Muscle of arm (tissue), 12 donors: ENCODE measurements around the gene TRIM16. TPM values are rescaled to one million over a fixed set of nuclear protein-coding genes. Genes with fewer than 3 reads are reported as not detected.
A peak's percentile ranks its signal among the peaks of the same experiment; 100 is the strongest.
"Not testable (repeated sequence)": the region's sequence is repeated elsewhere in the genome, so short reads cannot be mapped to it uniquely, and the experiment has no call there.

Experiments used
- DNase-seq: peaks from one replicate; pipeline ENCODE4 v3.0.0-alpha.2; 2013
- polyA plus RNA-seq, 12 donors: library from polyadenylated mRNA; unstranded; fragments of 120-200 nt; gene quantifications; one replicate each; pipeline ENCODE4 v1.2.1, GENCODE V29; 2013; ENCODE audit not compliant: insufficient read length in 12 of 12

The TRIM16 gene
- polyA plus RNA-seq, 12 donors: 16.2 to 54.6 (median 41.5) TPM; not detected in 1

DNA sequence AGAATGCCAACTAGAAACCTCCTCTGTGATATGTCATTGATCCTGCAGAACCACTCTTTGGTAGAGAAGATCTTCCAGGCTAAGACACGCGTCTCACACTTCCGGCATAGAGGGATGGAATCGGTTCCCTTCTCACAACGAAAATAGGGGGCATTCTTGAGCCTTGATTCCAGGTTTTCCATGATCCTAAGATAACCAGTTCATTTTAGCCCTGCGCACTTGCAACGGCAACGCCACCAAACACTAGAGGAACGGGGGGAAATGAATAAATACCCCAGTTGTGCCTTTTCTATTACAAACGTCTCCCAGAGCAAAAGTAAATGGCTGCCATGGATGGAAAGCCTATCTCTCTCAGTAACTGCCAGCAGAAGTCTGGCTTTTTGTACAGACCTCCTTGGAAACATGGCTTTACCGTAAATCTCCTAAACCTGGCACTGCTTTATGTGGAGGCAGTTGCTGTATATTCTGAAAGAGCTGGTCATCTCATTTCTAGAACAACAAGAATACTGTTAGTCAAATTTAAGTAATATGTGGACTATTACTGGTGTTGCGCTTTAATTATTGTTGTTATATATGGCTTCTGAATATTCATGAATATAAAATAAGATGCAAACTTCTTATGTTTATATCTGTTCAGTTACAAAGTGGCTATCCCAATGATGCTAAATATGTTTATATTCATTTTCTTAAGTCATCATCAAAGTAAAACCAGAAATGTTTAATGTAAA is 64.6 kb downstream of the TRIM16 start, which contains the start of gene FBXW10B:
Gene FBXW10B (minus strand): TSS at position 374 of the 728 bp plus-strand sequence. CDS start 192 bp downstream, at position 182.
- DNase-seq: peak; percentile 12

DNA sequence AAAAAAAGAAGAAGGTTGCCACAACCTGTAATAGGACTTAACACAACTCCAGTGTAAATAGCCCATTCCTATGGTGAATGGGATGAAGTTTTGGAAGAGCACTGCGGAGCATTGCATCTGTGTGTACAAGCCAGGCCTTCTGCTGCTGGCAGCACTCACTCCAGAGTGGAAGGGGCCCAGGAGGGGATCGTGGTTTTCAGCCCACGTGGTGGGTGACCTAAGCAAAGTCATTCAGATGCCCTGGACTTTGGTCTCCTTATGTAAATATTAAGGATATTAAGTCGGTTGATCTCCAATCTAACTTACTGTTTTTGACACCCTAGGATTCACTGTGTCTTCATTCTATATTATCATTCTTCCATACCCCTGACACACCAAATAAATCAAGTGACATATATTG is 67.3 kb downstream of the TRIM16 start:
- not testable (repeated sequence) for DNase-seq

DNA sequence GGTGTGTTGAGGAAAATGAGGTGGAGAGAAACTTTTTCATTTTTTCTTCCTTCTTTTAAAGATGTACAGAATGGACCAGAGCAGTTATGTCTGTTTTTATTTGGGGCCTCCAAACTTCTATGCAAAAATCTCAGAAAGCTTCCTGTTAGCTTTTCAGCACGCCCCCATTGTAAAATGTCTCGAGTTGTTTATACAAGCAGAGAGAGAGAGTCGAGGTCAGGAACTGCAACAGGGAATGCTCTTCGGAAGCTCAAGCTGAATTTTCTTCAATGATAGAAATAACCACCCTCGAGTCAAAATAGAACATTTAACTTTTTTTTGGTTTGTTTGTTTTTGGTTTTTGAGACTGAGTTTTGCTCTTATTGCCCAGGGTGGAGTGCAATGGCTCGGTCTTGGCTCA is 68.3 kb downstream of the TRIM16 start:
- not testable (repeated sequence) for DNase-seq

GRCh38 chr17:15613111-15613510 is 71.0 kb downstream of the TRIM16 start:
- DNase-seq: not testable (repeated sequence)

DNA sequence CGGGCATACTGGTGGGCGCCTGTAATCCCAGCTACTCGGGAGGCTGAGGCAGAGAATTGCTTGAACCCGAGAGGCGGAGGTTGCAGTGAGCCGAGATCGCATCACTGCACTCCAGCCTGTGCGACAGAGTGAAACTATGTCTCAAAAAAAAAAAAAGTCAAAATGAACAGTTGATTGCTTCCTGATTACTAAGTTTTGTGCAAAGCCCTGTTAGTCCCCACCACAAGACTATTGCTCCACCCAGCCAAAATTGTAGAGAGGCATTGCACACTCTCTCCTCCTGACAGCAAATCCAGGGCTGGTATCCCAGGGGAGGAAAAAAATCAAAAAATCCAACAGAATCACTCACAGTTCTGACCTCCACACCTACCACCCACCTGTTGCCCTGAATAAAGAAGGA is 91.2 kb downstream of the TRIM16 start:
- DNase-seq: not testable (repeated sequence)

DNA sequence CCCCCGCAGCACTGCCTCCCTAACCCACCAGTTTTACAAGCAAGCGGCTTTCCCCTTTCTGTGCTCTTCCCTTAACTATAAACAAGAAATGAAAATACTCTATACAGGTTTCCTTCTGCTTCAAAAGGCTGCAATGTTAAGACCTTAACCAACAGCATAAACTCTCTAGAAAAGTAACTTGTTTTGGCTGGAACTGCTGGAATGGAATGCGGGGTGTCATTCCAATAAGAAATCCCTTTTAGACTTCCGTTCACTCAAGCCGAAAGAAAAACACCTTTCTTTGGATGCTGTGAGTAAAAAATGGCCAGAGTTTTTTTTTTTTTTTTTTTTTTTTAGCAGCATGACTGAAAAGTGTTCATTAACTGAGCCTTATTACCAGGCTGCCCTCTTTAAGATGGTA is 92.1 kb downstream of the TRIM16 start:
- not testable (repeated sequence) for DNase-seq

- not testable (repeated sequence) for DNase-seq
Observed at GRCh38 chr17:15590844-15591243, 93.3 kb downstream of the TRIM16 start.

DNA sequence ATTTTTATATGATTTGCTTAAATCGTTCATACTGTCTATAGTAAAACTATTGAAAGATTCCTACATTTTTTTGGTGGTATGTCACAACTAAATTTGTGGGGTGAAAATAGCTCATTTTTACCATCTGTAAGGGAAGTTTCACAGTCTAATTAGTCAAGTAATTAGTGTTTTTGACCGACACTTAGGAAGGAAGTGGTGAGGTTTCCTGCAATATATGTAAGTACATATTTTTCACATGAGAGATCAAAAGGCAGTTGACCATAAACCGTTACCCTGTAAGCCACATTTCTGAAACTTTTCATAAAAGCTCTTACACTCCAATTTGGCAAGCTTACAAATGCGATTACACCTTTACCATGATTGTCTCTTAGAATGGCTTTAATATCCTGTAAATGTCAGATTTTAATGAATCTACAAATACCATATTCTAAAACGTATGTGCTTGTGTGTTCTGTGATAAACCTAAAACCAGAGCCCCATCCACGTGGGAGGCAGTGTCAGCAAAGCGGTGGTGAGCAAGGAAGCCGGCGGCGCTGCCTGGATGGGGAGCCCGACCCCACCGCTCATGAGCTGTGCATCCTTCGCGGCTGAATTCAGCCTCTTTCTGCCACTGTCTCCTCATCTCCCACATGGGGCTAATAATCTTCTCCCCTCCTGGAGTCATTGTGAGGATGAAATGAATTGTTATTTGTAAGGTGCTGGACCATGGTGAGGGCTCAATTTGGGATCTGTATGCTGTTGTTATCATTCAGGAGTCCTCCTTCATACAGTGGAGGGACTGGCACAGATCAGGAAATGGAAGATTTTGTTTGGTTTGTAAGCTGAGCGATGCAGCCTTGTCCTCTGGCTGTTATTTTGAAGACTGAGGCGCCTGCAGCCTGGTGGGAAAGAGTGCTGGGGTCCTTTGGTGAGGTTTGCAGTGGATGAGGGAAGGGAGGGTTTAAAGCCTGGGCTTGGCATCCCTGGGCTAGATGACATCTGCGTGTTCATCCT is 94.3 kb downstream of the TRIM16 start:
- DNase-seq: not testable (repeated sequence)

DNA sequence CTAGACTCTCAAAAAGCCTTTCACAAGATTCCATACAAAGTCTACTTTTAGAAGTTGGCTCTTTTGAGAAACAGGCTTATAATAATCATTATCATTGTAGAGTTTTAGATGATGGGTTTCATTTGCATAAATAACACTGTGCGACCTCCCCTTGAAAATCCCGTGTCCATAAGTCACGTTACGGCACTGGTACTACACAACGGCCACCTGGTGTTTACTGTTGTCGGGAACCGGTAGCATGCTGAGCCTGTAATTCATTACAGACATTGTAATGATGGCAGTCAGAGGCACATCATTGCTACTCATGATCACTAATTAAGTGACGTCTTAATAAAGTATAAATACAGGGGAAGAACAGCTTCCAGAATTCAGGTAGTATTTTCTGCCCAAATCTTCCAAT is 96.1 kb downstream of the TRIM16 start:
- DNase-seq: not testable (repeated sequence)

- DNase-seq: not testable (repeated sequence)
Observed at GRCh38 chr17:15583313-15583712, 100.8 kb downstream of the TRIM16 start.

- DNase-seq: not testable (repeated sequence)
Observed at GRCh38 chr17:15581462-15581861, 102.6 kb downstream of the TRIM16 start.

Other genes starting within 250 kb of the TRIM16 start
- gene CDRT4, start 216.7 kb downstream of the TRIM16 start, polyA plus RNA-seq: 10 to 100 TPM in 1 of 12 donors, 1 to 10 TPM in 7, under 1 TPM in 3, not detected in 1; 0.77 to 26.5 (median 5.0) TPM
- gene TVP23C, start 120.8 kb downstream of the TRIM16 start, polyA plus RNA-seq: 10 to 100 TPM in 3 of 12 donors, 1 to 10 TPM in 7, not detected in 2; 5.0 to 15.6 (median 8.0) TPM
- gene FBXW10B, start 64.6 kb downstream of the TRIM16 start, polyA plus RNA-seq: 1 to 10 TPM in 9 of 12 donors, under 1 TPM in 1, not detected in 2; 0.47 to 3.8 (median 1.7) TPM
- gene ZNF286A, start 15.4 kb upstream of the TRIM16 start, polyA plus RNA-seq: 10 to 100 TPM in 11 of 12 donors, not detected in 1; 13.5 to 36.5 (median 26.6) TPM
- 1 to 10 TPM in 1 of 12 donors, under 1 TPM in 8, not detected in 3; 0.22 to 1.0 (median 0.42) TPM for gene TBC1D26, start 48.0 kb upstream of the TRIM16 start, polyA plus RNA-seq